GM23338 (cell line): ENCODE data around the gene SASH1. TPM values are rescaled to one million over a fixed set of nuclear protein-coding genes. Genes with fewer than 3 reads are reported as not detected.

ENCODE experiments used
- ATAC-seq: fragments of 200-7000 bp; cut with Tn5 transposase; 3 replicates; pipeline ENCODE4 v1.9.1; 2020
- DNase-seq: peaks from one replicate; pipeline ENCODE4 v3.0.0-alpha.2; 2015; ENCODE audit warnings: low spot score
- H2AFZ ChIP-seq: fragments of 200-600 bp; sonication (generic); 2 replicates; pipeline ENCODE4 v1.8.0; 2016; ENCODE audit warnings: antibody characterized with exemption, mild to moderate bottlenecking, moderate library complexity
- H3F3A ChIP-seq: fragments of 200-600 bp; sonication (generic); replicated peaks from 2 replicates; pipeline ENCODE4 v1.8.0; 2017; ENCODE audit warnings: antibody characterized with exemption, mixed run types, low read depth
- H3K27ac ChIP-seq: fragments of 200-600 bp; sonication (generic); 2 replicates; pipeline ENCODE4 v1.6.1; 2016; ENCODE audit warnings: low read depth
- H3K27me3 ChIP-seq: fragments of 200-600 bp; sonication (generic); 2 replicates; pipeline ENCODE4 v1.8.0; 2016; ENCODE audit warnings: mild to moderate bottlenecking, mixed run types, moderate library complexity; ENCODE audit not compliant: insufficient read depth
- H3K36me3 ChIP-seq: fragments of 200-600 bp; sonication (generic); 2 replicates; pipeline ENCODE4 v1.8.0; 2016; ENCODE audit warnings: mild to moderate bottlenecking; ENCODE audit not compliant: insufficient read depth
- H3K4me1 ChIP-seq: fragments of 200-600 bp; sonication (generic); 2 replicates; pipeline ENCODE4 v1.8.0; 2016; ENCODE audit warnings: mild to moderate bottlenecking, moderate library complexity; ENCODE audit not compliant: insufficient read depth
- H3K4me2 ChIP-seq: fragments of 200-600 bp; sonication (generic); 2 replicates; pipeline ENCODE4 v1.7.1; 2017; ENCODE audit warnings: mixed run types
- H3K4me3 ChIP-seq: fragments of 200-600 bp; sonication (generic); 2 replicates; pipeline ENCODE4 v1.6.1; 2016; ENCODE audit warnings: mixed run types
- H3K79me2 ChIP-seq: fragments of 200-600 bp; sonication (generic); replicated peaks from 2 replicates; pipeline ENCODE4 v1.8.0; 2017; ENCODE audit warnings: mild to moderate bottlenecking; ENCODE audit not compliant: insufficient read depth
- H3K9me2 ChIP-seq: fragments of 200-600 bp; sonication (generic); 2 replicates; pipeline ENCODE4 v1.8.0; 2017; ENCODE audit not compliant: insufficient read depth
- H4K20me1 ChIP-seq: fragments of 200-600 bp; sonication (generic); replicated peaks from 2 replicates; pipeline ENCODE4 v1.8.0; 2017; ENCODE audit warnings: mild to moderate bottlenecking; ENCODE audit not compliant: insufficient read depth
- H3K27ac Mint-ChIP-seq: 2 replicates; pipeline ENCODE4 v1.8.0; 2020; ENCODE audit warnings: inconsistent platforms, mild to moderate bottlenecking, moderate library complexity, mixed read lengths
- H3K27me3 Mint-ChIP-seq: 3 replicates; pipeline ENCODE4 v1.8.0; 2022; ENCODE audit warnings: low read depth, mild to moderate bottlenecking, moderate library complexity, mixed read lengths, inconsistent platforms; ENCODE audit not compliant: insufficient read depth, poor library complexity
- H3K36me3 Mint-ChIP-seq: 3 replicates; pipeline ENCODE4 v1.8.0; 2021; ENCODE audit warnings: low read depth, mild to moderate bottlenecking, inconsistent platforms, moderate library complexity, mixed read lengths
- H3K4me1 Mint-ChIP-seq: 3 replicates; pipeline ENCODE4 v1.8.0; 2020; ENCODE audit warnings: mild to moderate bottlenecking, inconsistent platforms, mixed read lengths
- H3K4me3 Mint-ChIP-seq: 3 replicates; pipeline ENCODE4 v1.8.0; 2021; ENCODE audit warnings: moderate library complexity, mild to moderate bottlenecking, inconsistent platforms, mixed read lengths
- H3K9me3 Mint-ChIP-seq: 3 replicates; pipeline ENCODE4 v1.8.0; 2020; ENCODE audit warnings: moderate library complexity, mild to moderate bottlenecking, inconsistent platforms, mixed read lengths
- CREB1 ChIP-seq: fragments of 250-450 bp; sonication (Bioruptor Pico); IDR thresholded peaks from 2 replicates; pipeline ENCODE4 v1.5.0; 2020; ENCODE audit warnings: low read depth, mild to moderate bottlenecking, moderate library complexity
- EZH2 ChIP-seq: fragments of 200-600 bp; sonication (generic); IDR thresholded peaks from one replicate; pipeline ENCODE4 v1.8.0; 2017; ENCODE audit warnings: antibody characterized with exemption, mild to moderate bottlenecking, low read depth; ENCODE audit not compliant: unreplicated experiment
- EZH2phosphoT487 ChIP-seq: fragments of 200-600 bp; sonication (generic); IDR thresholded peaks from one replicate; pipeline ENCODE4 v1.8.1; 2018; ENCODE audit warnings: antibody characterized with exemption; ENCODE audit not compliant: unreplicated experiment
- JUNB ChIP-seq: IDR thresholded peaks from one replicate; pipeline ENCODE4 v1.6.1; 2016; ENCODE audit warnings: antibody characterized with exemption; ENCODE audit not compliant: unreplicated experiment
- NANOG ChIP-seq: IDR thresholded peaks from 2 replicates; pipeline ENCODE4 v1.6.1; 2016; ENCODE audit warnings: antibody characterized with exemption, borderline replicate concordance
- POLR2AphosphoS5 ChIP-seq: IDR thresholded peaks from 2 replicates; pipeline ENCODE4 v1.6.1; 2016; ENCODE audit warnings: antibody characterized with exemption, low read depth
- REST ChIP-seq: IDR thresholded peaks from one replicate; pipeline ENCODE4 v1.6.1; 2018; ENCODE audit warnings: antibody characterized with exemption; ENCODE audit not compliant: unreplicated experiment
- STAT1 ChIP-seq: IDR thresholded peaks from one replicate; pipeline ENCODE4 v1.6.1; 2016; ENCODE audit warnings: antibody characterized with exemption; ENCODE audit not compliant: unreplicated experiment
- ZNF114 ChIP-seq: fragments of 250-450 bp; sonication (Bioruptor Pico); IDR thresholded peaks from 2 replicates; pipeline ENCODE4 v1.5.0; 2020; ENCODE audit warnings: mild to moderate bottlenecking, moderate library complexity
- ZNF331 ChIP-seq: fragments of 250-450 bp; sonication (Bioruptor Pico); IDR thresholded peaks from 2 replicates; pipeline ENCODE4 v1.5.0; 2020; ENCODE audit warnings: low read depth, mild to moderate bottlenecking, moderate library complexity
- polyA plus RNA-seq: library from polyadenylated mRNA; unstranded; fragments of >200 nt; fragmentation: Nextera tagmentation; extraction: Ambion mirVana; gene quantifications from 2 replicates; pipeline ENCODE4 v1.2.1, GENCODE V29; 2016
- total RNA-seq: library from RNA; depleted of rRNA; stranded (reverse); fragments of >200 nt; shearing (Covaris generic); gene quantifications from 2 replicates; pipeline ENCODE4 v1.2.3, GENCODE V29; 2014
- TF ChIP-seq, protein P1 (sequence below): IDR thresholded peaks from 2 replicates; pipeline ENCODE4 v1.6.1; 2016; ENCODE audit warnings: antibody characterized with exemption
- TF ChIP-seq, protein P2 (sequence below): fragments of 250-450 bp; sonication (Bioruptor Pico); IDR thresholded peaks from 2 replicates; pipeline ENCODE4 v1.5.0; 2020; ENCODE audit warnings: mild to moderate bottlenecking, moderate library complexity
- TF ChIP-seq, protein P3 (sequence below), 2 experiments: fragments of 200-600 bp in 1 of 2; sonication (generic) in 1 of 2; conservative IDR thresholded peaks; 2 replicates each; pipeline versions ENCODE4 v1.5.1 to v1.6.1; 2016 to 2017; ENCODE audit warnings: antibody characterized with exemption in 2 of 2, low read depth in 2 of 2, mild to moderate bottlenecking in 2 of 2, moderate library complexity in 1 of 2

SASH1 gene
- total and polyA plus RNA-seq, 2 experiments from 2014 or later: 8.2 to 30.2 TPM

DNA sequence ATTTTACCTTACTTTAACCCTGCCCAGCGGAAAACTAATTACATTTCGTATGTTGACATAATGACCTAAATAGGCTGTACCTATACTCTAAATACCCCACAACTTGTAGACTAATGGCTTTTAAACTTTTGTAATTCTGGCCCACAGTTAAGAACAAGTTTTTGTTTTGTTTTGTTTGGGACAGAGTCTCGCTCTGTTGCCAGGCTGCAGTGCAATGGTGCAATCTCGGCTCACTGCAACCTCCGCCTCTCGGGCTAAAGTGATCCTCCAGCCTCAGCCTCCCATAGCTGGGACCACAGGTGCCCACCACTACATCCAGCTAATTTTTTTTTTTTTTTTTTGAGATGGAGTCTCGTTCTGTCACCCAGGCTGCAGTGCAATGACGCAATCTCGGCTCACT, 5.7 kb upstream of the SASH1 start:
- Histone ChIP-seq H3F3A (peaks cover 10% of the 10 kb centered on the region; the same call in 1 of the 2 replicates), H3K4me2 (no peak overlapping the region), H3K27ac (no peak overlapping the region), H2AFZ (no peak overlapping the region), H4K20me1 (no peaks in the 10 kb centered on the region), H3K36me3 (no peaks in the 10 kb centered on the region), H3K4me1 (peaks cover 23% of the 10 kb centered on the region), H3K9me2 (no peaks in the 10 kb centered on the region), H3K79me2 (no peaks in the 10 kb centered on the region), H3K27me3 (no peaks in the 10 kb centered on the region), H3K4me3 (no peak overlapping the region)
- no peak overlapping the region for H3K27ac Mint-ChIP-seq
- H3K36me3 Mint-ChIP-seq: no peaks in the 10 kb centered on the region
- H3K4me3 Mint-ChIP-seq: no peak overlapping the region
- DNase-seq (no peak), ATAC-seq (no peak)
- H3K4me1 Mint-ChIP-seq: peaks cover 10% of the 10 kb centered on the region
- TF ChIP-seq ZNF114 (CRISPR knock-in tag): no peak
- TF ChIP-seq JUNB: no peak
- TF ChIP-seq, protein P1, sequence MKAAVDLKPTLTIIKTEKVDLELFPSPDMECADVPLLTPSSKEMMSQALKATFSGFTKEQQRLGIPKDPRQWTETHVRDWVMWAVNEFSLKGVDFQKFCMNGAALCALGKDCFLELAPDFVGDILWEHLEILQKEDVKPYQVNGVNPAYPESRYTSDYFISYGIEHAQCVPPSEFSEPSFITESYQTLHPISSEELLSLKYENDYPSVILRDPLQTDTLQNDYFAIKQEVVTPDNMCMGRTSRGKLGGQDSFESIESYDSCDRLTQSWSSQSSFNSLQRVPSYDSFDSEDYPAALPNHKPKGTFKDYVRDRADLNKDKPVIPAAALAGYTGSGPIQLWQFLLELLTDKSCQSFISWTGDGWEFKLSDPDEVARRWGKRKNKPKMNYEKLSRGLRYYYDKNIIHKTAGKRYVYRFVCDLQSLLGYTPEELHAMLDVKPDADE: no peak
- no peak for TF ChIP-seq EZH2phosphoT487
- TF ChIP-seq NANOG: no peak
- TF ChIP-seq STAT1: no peak
- no peak for TF ChIP-seq ZNF331 (CRISPR knock-in tag)
- TF ChIP-seq, protein P2, sequence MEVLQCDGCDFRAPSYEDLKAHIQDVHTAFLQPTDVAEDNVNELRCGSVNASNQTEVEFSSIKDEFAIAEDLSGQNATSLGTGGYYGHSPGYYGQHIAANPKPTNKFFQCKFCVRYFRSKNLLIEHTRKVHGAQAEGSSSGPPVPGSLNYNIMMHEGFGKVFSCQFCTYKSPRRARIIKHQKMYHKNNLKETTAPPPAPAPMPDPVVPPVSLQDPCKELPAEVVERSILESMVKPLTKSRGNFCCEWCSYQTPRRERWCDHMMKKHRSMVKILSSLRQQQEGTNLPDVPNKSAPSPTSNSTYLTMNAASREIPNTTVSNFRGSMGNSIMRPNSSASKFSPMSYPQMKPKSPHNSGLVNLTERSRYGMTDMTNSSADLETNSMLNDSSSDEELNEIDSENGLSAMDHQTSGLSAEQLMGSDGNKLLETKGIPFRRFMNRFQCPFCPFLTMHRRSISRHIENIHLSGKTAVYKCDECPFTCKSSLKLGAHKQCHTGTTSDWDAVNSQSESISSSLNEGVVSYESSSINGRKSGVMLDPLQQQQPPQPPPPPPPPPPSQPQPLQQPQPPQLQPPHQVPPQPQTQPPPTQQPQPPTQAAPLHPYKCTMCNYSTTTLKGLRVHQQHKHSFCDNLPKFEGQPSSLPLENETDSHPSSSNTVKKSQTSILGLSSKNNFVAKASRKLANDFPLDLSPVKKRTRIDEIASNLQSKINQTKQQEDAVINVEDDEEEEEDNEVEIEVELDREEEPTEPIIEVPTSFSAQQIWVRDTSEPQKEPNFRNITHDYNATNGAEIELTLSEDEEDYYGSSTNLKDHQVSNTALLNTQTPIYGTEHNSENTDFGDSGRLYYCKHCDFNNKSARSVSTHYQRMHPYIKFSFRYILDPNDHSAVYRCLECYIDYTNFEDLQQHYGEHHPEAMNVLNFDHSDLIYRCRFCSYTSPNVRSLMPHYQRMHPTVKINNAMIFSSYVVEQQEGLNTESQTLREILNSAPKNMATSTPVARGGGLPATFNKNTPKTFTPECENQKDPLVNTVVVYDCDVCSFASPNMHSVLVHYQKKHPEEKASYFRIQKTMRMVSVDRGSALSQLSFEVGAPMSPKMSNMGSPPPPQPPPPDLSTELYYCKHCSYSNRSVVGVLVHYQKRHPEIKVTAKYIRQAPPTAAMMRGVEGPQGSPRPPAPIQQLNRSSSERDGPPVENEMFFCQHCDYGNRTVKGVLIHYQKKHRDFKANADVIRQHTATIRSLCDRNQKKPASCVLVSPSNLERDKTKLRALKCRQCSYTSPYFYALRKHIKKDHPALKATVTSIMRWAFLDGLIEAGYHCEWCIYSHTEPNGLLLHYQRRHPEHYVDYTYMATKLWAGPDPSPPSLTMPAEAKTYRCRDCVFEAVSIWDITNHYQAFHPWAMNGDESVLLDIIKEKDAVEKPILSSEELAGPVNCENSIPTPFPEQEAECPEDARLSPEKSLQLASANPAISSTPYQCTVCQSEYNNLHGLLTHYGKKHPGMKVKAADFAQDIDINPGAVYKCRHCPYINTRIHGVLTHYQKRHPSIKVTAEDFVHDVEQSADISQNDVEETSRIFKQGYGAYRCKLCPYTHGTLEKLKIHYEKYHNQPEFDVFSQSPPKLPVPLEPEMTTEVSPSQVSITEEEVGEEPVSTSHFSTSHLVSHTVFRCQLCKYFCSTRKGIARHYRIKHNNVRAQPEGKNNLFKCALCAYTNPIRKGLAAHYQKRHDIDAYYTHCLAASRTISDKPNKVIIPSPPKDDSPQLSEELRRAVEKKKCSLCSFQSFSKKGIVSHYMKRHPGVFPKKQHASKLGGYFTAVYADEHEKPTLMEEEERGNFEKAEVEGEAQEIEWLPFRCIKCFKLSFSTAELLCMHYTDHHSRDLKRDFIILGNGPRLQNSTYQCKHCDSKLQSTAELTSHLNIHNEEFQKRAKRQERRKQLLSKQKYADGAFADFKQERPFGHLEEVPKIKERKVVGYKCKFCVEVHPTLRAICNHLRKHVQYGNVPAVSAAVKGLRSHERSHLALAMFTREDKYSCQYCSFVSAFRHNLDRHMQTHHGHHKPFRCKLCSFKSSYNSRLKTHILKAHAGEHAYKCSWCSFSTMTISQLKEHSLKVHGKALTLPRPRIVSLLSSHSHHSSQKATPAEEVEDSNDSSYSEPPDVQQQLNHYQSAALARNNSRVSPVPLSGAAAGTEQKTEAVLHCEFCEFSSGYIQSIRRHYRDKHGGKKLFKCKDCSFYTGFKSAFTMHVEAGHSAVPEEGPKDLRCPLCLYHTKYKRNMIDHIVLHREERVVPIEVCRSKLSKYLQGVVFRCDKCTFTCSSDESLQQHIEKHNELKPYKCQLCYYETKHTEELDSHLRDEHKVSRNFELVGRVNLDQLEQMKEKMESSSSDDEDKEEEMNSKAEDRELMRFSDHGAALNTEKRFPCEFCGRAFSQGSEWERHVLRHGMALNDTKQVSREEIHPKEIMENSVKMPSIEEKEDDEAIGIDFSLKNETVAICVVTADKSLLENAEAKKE (CRISPR knock-in tag): no peak
- TF ChIP-seq POLR2AphosphoS5: no peak
- TF ChIP-seq REST: no peak
- TF ChIP-seq CREB1: no peak
- no peak for TF ChIP-seq EZH2
- TF ChIP-seq, protein P3, sequence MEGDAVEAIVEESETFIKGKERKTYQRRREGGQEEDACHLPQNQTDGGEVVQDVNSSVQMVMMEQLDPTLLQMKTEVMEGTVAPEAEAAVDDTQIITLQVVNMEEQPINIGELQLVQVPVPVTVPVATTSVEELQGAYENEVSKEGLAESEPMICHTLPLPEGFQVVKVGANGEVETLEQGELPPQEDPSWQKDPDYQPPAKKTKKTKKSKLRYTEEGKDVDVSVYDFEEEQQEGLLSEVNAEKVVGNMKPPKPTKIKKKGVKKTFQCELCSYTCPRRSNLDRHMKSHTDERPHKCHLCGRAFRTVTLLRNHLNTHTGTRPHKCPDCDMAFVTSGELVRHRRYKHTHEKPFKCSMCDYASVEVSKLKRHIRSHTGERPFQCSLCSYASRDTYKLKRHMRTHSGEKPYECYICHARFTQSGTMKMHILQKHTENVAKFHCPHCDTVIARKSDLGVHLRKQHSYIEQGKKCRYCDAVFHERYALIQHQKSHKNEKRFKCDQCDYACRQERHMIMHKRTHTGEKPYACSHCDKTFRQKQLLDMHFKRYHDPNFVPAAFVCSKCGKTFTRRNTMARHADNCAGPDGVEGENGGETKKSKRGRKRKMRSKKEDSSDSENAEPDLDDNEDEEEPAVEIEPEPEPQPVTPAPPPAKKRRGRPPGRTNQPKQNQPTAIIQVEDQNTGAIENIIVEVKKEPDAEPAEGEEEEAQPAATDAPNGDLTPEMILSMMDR (conservative IDR thresholded peaks at IDR 0.05; ENCODE audit: low read depth in 2 of 2): no peak
- H3K9me3 Mint-ChIP-seq: no peaks in the 10 kb centered on the region
- no peaks in the 10 kb centered on the region for H3K27me3 Mint-ChIP-seq
